Lung microvascular endothelial cell (primary cell): Measurements from ENCODE around the gene FAM13A. TPM values are rescaled to one million over a fixed set of nuclear protein-coding genes. Genes with fewer than 3 reads are reported as not detected.
"Not testable (repeated sequence)": the region's sequence is repeated elsewhere in the genome, so short reads cannot be mapped to it uniquely, and the experiment has no call there.

ENCODE experiments used
- DNase-seq, 2 donors: peaks; one replicate each; pipeline versions ENCODE4 v3.0.0 to v3.0.0-alpha.2; 2010; ENCODE audit warnings: low read depth in 2 of 2
- total RNA-seq: library from RNA; depleted of rRNA; stranded (reverse); fragments of >200 nt; gene quantifications from 2 replicates; pipeline ENCODE4 v1.2.1, GENCODE V29; 2014

Gene FAM13A
- total RNA-seq, 1 donor from 2014 or later: 0.60 TPM

DNA sequence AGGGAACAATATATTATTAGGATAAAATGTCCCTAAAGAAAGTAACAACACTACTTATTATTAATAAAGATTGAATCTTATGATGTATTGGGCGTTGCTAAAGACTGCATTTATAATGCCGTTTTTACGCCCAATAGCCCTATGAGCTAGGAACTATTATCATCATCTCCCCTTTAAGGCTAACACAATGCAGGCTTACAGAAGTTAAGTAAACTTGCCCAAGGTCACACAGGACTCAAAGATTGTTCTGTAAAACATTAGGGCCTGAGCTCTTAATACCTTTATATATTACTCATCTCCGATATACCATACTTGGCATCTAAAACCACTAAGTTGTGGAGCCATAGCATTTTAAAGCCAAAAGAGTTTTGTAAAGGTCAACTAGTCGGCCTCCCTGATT, 149.5 kb downstream of the FAM13A start:
- no peak for DNase-seq

- not testable (repeated sequence) for DNase-seq
Observed at GRCh38 chr4:88904240-88904639, 152.7 kb downstream of the FAM13A start.

DNA sequence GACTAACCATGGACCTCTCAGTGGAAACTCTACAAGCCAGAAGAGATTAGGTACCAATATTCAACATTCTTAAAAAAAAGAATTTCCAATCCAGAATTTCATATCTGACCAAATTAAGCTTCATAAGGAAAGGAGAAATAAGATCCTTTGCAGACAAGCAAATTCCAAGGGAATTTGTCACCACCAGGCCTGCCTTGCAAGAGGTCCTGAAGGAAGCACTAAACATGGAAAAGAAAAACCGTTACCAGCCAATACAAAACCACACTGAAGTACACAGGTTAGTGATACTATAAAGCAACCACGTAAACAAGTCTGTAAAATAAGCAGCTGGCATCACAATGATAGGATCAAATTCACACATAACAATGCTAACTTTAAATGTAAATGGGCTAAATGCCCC, 156.6 kb downstream of the FAM13A start:
- peak in 1 of 2 donors; percentile 8 for DNase-seq

GRCh38 chr4:88897752-88898151, 159.2 kb downstream of the FAM13A start:
- DNase-seq: no peak

GRCh38 chr4:88897180-88897579, 159.8 kb downstream of the FAM13A start:
- no peak for DNase-seq

DNA sequence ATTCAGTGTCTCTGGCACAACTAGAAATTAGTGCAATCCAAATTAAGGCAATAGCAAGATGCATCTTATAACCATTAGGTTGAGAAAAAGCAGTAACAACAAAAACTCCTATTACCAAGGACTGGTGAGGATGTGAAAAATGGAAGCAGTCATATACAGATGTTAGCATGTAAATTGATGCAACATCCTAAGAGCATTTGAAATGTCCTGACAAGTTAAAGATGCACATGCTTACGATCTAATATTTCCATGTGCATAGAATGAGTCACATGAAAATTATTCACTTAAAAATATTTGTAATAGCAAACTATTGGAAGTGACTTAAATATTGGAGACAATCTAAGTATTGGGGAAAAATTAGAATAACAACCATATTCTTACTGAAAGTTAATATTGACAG, 163.0 kb downstream of the FAM13A start:
- DNase-seq: no peak

DNA sequence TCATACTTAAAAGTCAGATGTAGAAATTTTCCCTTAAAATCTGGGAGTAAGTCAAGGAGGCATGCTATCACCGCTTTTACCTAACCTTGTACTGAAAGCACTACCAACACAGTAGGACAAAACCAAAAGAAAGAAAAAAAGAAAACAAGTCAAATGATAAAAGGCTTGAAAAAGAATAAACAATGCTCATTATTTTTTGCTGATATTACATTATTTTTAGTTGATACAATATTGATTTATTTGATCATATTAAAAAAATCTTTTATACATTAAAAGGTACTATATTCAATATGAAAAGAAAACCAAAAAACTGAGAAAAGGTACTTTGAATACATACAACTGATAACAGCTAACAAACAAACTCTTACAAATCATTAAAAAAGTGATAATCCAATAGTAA, 164.3 kb downstream of the FAM13A start:
- DNase-seq: no peak

- no peak for DNase-seq
Observed at GRCh38 chr4:88891636-88892035, 165.3 kb downstream of the FAM13A start.

GRCh38 chr4:88887409-88887808, 169.6 kb downstream of the FAM13A start:
- not testable (repeated sequence) for DNase-seq

DNA sequence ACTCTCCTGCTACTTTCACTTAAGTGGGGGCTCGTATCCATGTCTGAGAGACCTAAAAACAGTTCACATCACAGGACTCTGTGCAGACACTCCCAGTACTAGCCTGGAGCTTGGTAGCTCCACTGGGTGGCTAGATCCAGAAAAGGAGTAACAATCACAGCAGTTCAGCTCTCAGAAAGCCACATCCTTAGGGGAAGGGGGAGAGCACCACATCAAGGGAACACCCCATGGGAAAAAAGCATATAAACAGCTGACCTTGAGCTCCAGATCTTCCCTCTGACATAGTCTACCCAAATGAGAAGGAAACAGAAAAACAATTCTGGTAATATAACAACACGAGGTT, 175.8 kb downstream of the FAM13A start:
- DNase-seq: no peak

- no peak for DNase-seq
Observed at GRCh38 chr4:88880501-88881226, 176.3 kb downstream of the FAM13A start.

GRCh38 chr4:88879991-88880390, 177.0 kb downstream of the FAM13A start:
- DNase-seq: no peak

DNA sequence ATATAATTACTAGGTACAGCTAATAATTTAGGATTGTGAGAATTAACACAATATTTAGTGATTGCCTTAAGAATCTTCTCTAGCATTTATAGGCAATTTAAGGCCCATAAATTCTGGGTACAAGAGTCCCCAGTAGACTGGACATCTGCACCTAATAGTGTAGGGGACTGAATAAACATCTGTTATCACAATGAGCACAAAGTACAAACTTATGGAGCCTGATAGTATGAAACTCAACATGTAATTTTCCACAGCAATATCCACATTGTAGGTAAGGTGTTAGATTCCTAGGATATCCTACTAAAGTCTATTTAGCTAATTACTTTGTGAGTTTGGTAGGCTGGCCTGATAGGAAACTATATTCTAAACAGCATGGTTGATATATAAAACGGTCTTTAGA, 178.3 kb downstream of the FAM13A start:
- DNase-seq: no peak

DNA sequence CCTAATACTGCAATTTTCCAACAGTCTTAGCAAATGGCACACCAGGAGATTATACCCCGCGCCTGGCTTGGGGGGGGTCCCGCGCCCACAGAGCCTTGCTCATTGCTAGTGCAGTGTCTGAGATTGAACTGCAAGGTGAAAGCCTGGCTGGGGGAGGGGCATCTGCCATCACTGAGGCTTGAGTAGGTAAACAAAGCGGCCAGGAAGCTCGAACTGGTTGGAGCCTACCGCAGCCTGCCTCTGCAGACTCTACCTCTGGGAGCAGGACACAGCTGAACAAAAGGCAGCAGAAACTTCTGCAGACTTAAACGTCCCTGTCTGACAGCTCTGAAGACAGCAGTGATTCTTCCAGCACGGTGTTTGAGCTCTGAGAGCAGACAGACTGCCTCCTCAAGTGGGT, 186.6 kb downstream of the FAM13A start:
- no peak for DNase-seq

- DNase-seq: no peak
Observed at GRCh38 chr4:88868510-88868909, 188.5 kb downstream of the FAM13A start.

DNA sequence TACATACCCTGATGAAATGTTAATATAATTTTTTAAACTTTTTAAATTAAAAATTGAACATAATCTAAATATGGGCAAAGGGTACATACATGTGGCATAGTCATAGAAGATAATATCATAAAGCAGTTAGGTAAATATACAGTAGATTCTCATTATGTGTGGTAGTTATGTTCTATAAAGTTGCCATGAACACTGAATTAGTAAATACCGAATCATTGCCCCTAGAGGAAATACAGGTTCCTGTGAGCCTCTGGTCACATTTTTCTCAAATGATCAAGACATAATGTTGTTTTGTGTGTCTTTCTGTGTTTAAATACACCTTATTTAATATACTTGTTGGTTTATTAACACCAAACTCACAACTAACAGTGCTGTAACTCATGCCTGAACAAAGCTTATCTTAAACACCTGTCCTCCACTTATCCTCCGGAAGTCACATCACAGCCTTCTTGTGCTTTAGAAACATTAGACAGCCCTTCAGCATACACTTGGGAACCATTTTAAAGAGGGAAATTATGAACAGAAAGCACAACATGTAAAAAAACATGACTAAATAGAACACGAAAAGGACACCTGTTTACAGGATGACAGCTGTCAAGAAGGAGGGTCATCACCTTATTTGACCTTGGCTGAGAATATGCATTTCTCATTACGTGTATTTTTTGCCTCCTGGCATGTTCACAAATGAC, 190.0 kb downstream of the FAM13A start:
- DNase-seq: peak; percentile 14 to 89

DNA sequence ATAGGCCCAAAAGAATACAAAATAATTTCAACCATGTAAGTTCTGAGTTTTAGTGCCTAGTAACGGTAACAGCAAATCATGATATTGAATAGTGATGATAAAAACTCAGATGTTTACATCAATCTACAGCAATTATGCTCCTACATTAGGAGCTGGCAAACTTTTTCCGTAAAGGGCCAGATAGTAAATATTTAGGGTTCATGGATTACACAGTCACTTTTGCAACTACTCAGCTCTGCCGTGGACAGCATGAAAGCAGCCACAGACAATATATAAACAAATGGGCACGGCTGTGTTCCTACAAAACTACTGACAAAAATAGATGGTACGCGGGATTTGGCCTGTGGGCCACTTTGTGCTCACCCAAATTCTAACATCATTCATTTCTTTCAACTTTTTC, 191.5 kb downstream of the FAM13A start:
- DNase-seq: peak in 1 of 2 donors; percentile 14

- peak in 1 of 2 donors; percentile 35 for DNase-seq
Observed at GRCh38 chr4:88865046-88865445, 191.9 kb downstream of the FAM13A start.

DNA sequence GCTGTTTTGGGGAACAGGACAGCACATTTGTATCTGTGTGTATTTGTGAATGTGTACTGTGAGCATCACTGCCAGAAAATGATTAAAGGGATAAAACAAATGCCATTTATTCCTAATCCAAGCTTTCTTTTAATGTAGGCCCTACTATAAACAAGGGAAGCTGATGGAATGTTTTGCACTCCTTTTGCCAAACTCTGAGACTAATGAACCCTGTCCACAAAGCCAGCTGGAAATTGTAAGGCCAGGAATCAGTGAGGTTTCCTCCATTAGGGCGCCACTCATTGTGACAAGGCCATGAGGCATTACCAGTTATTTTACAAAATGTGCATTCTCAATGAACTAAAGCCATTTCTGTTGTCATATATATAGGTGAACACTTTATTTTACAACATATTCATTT, 196.4 kb downstream of the FAM13A start:
- peak in 1 of 2 donors; percentile 21 for DNase-seq

DNA sequence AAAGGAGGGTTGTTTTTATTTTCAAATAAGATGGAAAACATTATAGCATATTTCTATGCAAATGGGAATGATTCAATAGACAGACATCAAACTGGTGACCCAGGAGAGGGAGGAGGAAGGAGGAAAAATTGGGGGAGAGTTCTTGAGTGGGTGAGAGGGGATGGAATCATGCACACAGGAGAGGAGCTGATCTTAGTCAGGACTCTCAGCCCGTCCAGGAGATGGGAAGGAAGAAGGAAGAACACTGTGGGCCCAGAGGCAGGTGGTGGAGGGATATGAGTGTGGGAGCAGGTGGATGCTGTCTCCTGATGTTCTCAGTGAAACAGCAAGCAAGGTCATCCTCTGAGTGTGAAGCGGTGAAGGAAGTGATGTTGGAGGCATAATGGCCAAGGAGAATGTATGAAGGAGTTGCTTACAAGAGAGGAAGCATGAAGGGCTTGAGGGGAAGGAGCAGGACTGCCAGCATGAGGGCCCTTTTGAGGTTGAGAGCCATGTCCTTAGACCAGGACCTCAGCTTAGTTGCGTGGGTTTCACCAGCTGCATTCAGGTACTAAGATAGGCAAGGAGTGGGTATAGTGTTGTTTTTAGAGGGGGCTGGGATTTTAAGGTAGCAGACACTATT, 197.7 kb downstream of the FAM13A start:
- no peak for DNase-seq

DNA sequence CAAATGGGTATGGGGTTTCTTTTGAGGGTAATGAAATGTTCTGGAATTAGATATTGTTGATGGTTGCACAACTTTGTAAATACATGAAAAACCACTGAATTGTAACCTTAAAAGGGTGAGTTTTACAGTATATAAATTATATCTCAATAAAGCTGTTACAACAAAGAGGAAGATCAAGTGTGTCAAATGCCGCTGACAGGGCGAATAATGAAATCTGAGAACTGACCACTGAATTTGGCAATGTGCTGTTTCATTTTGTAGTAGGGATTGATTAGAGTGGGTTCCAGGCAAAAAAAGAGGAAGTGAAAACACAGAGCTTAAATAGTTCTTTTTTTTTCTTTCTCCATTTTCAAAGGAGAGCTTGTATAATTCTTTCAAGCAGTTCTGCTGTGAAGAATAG, 198.2 kb downstream of the FAM13A start:
- DNase-seq: no peak

GRCh38 chr4:88857588-88857987, 199.4 kb downstream of the FAM13A start:
- no peak for DNase-seq

- DNase-seq: no peak
Observed at GRCh38 chr4:88854481-88854880, 202.5 kb downstream of the FAM13A start.
